Stimulated activated CD4-positive, alpha-beta T cell treated with anti-CD3 and anti-CD28 coated beads, Interleukin-12 subunit alpha, Interleukin-12 subunit beta, amount 100 ng/mL, for 4 hours (primary cell): ENCODE measurements around the gene SERPINB1.
"Not testable (repeated sequence)": the region's sequence is repeated elsewhere in the genome, so short reads cannot be mapped to it uniquely, and the experiment has no call there.

Experiments used
- DNase-seq: peaks from one replicate; pipeline ENCODE4 v3.0.0-alpha.2; 2020

SERPINB1 gene

DNA sequence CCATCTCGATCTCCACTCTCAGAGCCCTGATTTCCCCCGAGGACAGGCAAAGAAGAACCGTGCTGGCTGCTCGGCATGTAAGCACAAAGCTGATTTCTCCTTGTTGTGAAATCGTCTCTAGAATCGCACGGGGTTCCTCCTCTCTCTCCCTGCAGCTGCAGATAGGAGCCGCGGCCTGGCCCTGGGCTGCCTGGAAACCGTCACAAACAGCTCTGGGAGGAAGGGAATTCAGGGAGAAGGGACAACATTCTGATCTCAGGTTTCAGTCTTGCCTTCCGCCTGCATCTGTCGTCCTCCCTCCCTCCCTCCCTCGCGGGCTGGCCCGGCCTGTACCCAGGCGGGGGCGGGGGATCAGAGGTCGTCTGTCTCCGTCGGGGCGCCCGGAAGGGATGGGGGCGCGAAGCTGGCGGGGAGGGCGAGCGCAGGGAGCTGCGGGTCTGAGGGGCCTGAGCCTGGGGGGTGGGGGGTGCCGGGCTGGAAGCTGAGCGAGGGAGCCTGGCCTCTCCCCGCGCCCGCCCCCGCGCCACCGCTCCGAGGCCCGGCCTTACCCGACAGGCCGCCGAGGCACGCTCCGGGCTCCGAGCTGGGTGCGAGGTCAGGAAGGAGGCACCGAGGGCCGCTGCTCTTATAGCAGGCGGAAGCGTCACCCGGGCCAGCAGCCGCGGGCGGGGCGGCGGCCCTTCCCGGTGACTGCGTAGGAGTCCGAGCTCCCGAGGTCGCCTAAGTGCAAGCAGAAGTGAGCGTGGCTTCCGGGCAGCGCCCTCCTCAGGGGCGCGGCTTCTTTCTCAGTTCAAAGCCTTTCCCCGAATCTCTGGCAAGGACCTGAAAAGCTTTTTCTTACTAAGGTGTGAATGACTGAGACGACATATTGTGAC lies at the start of gene SERPINB1:
Gene SERPINB1, minus strand, starts transcription at position 600 of the 875 bp plus-strand sequence. CDS start 1,277 bp downstream, outside the sequence.
- peak; percentile 73 for DNase-seq

DNA sequence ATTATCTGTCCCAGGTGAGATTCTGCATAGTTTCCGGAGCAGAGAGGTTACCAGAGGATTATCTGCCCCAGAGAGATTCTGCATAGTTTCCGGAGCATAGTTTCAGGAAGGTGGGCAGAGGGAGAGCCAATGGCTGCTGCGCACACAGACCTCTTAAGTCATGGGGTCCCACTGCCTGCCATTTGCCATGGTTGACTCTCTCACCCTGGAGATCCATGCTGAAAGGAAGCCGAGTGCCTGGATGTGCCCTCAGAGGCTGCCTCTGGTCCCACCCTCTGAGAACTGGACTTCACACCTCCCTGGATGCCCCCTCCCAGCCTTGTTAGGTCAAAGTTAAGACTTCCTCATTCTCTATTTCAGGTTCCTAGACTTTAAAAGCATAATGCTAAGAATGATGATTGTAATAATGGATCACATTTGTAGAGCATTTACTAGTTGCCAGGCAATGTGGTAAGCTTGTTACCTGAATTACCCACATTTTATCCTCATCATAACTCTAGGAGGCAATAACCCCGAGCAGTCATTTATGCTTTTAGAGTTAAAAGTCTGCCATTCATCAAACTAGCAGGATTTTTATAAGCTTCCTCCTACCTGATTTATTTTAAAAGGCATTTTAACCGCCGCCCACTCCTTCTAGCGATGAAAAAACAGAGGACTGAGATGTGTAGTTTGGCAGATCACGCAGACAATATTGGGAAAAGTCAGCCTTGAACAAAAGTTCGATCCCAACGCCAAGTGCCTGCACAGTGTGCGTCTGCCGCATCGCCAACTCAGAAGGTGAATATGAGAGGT lies 49.5 kb upstream of the SERPINB1 start:
- no peak for DNase-seq

DNA sequence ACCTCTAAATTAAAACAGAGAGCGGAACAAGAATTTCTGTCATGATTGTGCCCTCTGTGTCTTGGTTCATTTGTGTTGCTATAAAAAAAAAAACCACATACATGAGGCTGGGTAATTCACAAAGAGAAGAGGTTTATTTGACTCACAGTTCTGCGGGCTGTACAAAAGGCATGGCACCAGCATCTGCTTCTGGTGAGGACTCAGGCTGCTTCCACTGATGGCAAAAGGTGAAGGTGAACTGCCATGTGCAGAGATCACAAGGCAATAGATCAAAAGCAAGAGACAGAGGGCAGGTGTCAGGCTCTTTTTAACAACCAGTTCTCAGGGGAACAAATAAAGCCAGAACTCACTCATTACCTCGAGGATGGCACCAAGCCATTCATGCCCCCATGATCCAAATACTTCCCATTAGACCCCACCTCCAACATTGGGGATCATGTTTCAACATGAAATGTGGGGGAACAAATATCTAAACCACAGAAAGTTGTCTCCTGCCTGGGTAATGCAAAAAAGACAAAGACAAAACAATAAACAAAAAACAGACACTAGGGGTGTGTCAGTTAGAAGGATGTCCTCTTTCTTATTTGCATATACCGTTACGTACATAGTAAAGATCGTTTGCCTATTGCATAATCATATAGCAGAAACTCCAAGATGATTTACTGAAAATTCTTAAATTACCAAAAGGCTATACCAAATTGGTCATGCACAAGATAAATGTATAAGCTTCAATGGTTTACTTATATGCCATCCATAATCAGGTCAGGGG lies 44.5 kb upstream of the SERPINB1 start:
- no peak for DNase-seq

DNA sequence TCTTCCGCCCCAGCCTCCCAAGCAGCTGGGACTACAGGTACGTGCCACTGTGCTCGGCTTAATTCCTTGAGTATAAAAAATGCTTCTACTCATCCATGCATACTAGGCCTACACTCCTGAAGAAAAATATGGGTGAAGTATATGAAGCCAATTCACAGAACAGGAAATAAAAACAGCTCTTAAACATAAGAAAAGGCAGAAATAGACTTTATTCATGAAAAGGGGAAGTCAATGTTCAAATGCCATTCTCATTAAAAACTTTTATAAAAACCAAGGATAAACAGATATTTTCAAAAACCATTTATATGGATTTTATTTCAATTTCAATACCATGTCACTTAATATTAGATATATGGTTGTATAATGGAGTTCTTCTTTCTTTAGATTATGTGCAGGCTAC lies 43.1 kb upstream of the SERPINB1 start:
- no peak for DNase-seq

DNA sequence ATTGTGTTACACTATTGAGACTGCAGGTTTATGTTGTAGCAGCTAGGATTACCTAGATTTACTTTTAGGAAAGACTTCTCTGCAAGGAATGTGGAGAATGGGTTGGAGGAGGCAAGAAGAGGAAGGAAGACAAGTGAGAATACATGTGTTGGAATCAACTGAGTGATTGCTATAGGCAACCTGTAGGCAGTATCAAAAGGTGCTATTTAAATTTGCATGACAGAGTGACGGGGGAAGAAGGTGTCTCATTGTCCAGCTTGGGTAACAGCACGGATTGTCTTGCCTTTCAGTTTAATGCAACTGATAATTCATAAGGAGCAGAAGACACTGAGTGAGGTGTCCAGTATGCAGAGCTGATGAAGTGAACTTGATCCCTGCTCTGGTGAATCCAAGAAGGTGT lies 42.0 kb upstream of the SERPINB1 start:
- DNase-seq: no peak

DNA sequence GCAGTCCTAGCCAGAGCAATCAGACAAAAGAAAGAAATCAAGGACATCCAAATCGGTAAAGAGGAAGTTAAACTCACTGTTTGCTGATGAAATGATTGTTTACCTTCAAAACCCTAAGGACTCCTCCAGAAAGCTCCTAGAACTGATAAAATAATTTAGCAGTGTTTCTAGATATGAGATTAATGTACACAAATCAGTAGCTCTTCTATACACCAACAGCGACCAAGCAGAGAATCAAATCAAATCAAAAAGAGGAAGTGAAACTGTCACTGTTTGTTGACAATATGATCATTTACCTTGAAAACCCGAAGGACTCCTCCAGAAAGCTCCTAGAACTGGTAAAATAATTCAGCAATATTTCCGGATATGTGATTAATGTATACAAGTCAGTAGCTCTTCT lies 39.8 kb upstream of the SERPINB1 start:
- no peak for DNase-seq

DNA sequence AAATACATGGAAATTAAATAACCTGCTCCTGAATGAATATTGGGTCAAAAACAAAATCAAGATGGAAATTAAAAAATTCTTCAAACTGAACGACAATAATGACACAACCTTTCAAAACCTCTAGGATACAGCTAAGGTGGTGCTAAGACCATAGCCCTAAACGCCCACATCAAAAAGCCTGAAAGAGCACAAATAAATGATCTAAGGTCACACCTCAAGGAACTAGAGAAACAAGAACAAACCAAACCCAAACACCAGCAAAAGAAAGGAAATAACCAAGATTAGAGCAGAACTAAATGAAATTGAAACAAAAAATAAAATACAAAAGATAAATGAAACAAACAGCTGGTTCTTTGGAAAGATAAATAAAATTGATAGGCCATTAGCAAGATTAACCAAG lies 38.5 kb upstream of the SERPINB1 start:
- not testable (repeated sequence) for DNase-seq

DNA sequence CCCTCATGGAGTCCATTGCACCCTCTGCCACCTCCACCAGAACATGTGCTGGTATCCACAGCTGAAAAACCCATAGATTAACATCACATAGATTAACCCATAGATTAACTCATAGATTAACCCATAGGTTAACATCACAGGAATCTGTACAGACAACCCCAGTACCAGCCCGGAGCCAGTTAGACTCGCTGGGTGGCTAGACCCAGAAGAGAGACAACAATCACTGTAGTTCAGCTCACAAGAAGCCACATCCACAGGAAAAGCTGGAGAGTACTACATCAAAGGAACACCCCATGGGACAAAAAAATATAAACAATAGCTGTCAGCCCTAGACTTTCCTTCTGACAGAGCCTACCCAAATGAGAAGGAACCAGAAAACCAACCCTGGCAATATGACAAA lies 36.3 kb upstream of the SERPINB1 start:
- DNase-seq: no peak

DNA sequence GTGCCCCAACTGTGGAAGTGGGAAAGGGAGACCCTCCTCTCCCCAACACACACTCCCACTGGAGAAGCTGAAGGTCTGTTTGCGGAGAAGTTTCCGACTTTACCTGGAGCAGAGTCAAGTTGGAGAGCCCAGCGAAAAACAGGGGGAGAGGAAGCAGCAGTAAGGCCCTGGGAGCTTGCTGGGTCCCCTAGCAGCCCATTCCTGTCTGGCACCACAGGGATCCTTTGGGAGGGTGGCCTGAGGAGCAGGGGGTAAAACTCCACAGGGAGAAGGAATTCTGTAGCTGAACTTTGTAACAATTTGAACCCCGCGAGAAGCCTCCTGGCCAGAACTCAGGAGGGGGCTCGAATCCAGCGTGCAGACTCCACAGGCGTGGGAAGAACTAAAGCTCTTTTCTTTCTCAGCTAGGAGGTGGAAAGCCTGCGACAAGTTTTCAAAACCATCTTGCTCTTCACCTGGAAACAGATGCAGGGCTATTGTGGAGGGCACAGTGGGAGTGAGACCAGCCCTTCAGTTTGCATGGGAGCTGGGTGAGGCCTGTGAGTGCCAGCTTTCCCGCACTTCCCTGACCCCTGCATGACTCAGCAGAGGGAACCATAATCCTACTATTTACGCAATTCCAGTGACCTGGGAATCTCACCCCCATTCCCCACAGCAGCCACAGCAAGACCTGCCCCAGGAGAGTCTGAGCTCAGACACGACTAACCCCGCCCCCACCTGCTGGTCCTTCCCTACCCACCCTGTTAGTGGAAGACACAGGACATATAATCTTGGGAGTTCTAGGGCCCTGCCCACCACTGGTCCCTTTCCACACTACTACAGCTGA lies 35.6 kb upstream of the SERPINB1 start:
- no peak for DNase-seq

DNA sequence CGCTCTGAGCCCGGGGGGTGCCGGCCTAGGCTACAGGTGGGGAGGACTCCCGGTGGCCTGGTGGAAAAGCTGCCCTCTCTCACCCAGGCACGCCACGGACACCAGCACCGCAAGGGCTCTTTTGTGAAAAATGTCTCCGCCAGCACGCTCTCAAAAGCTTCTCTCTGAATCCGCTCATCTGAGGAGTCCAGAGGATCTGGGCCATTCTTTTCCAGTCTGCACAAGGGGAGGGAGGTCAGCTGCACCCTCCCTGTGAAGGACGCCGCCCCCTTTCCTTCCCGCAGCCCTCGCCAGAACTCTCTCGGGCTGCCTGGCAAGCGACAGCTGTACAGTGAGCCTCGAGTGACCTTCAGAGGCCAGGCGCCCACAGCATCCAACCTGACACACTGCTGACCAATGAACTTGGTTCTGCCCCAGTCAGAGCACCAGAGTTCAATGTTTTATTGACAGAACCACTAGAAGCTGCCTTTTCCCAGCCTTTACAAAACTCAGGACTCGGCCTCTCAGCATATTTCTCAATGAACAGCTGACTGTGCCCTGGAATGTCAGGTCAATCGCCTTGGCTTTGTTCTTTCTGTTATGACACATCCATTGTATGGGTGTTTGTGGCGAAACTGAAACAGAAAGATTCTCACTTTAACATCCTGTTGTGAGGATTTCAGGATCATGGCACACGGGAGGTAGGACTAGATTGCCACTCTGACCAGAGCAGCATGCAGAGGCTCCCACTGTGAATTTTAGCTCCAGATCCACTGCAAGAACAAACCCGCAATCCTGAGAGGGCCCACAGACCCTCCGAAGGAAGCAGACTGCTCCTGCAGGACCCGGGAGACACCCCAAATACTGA lies 34.8 kb upstream of the SERPINB1 start:
- no peak for DNase-seq

DNA sequence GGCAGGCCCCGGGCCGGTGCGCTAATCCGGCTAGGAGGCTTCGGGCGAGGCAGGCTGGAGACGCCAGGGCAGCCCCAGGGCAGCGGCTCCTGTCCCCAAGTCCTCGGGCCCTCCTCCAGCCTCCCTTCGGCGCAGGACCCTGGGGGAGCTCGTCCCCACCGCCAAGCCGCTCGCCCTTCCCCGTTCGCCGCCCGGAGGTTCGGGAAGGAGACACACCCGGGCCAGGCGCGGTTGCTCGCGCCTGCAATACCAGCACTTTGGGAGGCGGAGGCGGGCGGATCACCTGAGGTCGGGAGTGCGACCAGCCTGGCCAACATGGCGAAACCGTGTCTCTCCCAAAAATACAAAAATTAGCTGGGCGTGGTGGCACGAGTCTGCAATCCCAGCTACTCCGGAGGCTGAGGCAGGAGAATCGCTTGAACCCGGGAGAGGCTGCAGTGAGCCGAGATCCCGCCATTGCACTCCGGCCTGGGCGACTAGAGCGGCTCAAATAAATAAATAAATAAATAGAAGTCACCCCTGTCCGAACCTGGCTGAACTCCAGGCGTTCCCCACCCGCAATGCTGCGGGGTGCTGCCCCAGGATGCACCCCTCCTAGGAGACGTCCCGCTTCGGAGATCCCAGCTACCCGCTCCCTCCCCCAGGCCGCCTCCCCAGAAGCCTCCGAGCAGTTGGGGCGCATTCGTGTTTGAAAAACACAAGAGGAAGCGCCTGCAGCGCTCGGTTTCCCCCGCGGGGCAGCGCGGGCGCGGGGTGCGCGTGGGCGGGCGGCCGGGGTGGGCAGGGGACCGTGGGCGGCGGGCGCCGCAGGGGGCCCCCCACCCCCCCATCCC lies 33.9 kb upstream of the SERPINB1 start:
- DNase-seq: peak; percentile 43

DNA sequence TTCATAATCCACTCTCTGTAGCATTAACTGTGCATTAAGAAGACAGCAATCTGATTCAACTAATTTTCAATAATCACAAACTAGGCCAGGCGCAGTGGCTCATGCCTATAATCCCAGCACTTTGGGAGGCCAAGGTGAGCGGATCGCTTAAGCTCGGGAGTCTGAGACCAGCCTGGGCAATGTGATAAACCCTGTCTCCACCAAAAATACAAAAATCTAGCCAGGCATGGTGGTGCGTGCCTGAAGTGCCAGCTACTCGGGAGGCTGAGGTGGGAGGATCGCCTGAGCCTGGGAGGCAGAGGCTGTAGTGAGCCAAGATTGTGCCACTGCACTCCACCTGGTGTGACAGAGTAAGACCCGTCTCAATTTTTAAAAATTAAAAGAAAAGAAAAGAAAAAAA lies 32.0 kb upstream of the SERPINB1 start:
- DNase-seq: no peak

DNA sequence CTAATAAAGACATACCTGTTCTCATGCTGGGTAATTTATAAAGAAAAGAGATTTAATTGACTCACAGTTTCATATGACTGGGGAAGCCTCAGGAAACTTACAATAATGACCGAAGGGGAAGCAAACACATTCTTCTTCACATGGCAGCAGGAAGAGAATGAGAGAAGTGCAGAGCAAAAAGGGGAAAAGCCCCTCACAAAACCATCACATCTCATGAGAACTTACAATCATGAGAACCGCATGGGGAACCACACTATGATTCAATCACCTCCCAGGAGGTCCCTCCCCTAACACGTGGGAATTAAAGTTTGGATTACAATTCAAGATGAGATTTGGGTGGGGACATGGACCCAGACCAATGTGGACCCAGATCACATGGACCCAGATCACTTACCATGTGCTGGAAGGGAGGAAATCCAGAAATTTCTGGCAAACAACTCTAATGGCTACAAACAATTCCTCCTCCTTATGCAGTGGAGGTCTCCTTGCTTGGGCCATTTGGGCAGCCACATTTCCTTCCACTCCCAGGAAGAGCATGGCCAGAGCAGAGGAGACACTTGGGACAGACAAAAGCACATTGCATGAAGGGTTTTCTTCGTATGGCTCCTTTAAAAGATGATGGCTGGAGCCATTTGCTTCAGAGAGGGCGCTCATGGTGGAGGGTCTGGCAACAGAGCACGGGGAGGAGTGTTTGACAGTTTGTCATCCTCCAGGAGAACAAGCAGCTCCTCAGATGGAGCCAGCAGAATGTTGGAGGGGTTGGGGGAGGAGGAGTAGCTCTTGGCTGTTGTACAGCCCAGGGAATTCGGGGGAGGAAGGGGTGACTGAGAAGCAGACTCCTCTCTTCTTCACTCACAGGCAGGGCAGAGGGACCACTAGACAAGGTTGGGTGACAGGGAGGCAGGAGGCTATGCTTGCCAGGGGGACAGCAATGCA lies 31.0 kb upstream of the SERPINB1 start:
- no peak for DNase-seq

DNA sequence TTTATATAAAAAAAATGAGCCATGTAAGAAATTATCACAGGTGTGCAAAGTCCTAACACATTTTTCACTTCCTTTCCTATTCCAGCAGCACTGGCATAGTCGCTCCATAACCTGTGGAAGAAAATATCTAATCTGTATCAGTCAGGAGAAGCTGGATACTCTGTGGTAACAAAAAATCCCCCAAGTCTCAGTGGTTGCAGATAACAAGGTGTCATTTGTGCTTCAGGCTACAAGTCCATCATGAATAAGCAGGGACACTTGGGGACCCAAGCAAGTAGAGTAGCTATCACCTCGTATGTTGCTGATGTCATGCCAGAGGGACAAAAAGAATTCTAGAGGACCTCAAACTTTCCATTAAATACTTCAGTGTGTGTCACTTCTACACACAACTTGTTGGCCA lies 30.3 kb upstream of the SERPINB1 start:
- no peak for DNase-seq

DNA sequence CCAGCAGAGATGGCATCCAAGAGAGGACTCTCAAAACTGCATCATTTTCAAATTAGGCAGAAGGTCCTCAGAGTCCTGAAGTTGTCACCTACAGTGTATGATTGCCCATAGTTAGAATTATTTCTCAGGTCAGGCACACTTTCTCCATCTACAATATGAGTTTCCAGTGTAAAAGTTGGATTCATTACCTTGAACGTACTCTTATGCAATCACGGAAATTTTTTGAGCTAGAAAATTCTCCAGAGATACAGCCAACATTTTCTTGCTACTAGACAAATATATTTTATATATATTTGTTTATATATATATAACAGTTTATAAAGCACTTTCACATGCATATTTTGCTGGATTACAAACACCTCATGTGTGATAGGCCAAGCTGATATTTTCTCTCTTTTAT lies 29.4 kb upstream of the SERPINB1 start:
- DNase-seq: no peak

DNA sequence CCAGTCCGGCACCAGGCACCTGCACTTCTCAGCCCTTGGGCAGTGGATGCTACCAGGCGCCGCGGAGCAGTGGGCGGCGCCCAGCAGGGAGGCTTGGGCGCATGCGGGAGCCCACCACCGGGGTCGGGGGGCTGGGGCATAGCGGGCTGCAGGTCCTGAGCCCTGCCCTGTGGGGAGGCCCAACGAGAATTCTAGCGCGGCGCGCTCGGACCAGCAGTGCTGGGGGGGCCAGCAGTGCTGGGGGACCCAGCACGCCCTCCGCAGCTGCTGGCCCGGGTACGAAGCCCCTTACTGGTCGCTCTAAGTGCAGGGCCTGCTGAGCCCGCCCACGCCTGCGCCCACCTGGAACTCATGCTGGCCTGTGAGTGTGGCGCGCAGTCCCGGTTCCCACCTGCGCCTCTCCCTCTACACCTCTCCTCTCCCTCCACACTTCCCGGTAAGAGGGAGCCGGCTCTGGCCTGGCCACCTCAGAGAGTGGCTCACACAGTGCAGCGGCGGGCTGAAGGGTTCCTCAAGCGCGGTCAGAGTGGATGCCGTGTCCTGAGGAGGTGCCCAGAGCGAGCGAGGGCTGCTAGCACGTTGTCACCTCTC lies 28.5 kb upstream of the SERPINB1 start:
- DNase-seq: no peak

DNA sequence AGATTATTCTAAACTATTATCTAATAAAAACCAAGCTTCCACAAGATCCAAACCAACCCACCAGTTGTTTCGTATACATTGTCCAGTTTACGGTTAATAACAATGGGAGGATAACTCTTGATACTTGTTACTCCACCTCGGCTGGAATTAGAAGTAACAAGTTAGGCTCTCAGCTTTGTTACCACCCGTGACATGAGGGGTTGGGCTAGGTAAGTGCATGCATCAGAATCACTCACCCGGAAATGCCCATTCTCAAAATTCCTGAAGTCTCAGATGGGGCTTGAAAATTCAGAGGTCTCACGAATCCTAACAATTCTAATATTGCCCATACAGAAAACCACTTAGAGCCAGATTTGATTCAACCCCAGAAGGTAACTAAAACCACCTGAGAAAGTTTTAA lies 27.0 kb upstream of the SERPINB1 start:
- no peak for DNase-seq

DNA sequence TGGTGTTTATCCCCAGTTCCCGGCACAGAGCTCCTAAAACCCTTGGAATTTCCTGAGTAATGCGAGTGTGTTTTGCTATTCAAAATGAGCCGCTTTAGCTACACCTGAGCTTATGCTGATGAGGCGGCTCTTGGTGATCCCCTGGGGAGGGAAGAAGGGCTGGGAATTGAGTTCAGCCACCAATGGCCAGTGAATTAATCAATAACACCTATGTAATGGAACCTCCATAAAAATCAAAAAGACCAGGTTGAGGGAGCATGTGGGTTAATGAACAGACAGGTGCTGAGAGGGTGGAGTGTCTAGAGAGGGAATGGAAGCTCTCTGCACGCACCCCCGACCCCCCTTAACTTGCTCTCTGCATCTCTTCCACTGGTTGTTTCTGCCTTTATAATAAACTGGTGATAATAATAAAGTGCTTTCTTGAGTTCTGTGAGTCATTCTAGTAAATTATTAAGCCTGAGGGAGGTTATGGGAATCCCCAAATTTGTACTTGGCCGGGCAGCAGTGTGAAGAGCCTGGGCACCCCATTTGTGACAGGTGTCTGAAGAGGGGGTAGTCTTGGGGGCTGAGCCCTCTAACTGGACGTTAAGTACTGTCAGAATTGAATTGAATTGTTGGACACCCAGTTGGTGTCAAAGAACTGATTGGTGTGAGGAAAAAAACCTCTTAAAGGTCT lies 24.6 kb upstream of the SERPINB1 start:
- no peak for DNase-seq
